ENCODE measurements around the gene HCRTR1.

The HCRTR1 gene

DNA sequence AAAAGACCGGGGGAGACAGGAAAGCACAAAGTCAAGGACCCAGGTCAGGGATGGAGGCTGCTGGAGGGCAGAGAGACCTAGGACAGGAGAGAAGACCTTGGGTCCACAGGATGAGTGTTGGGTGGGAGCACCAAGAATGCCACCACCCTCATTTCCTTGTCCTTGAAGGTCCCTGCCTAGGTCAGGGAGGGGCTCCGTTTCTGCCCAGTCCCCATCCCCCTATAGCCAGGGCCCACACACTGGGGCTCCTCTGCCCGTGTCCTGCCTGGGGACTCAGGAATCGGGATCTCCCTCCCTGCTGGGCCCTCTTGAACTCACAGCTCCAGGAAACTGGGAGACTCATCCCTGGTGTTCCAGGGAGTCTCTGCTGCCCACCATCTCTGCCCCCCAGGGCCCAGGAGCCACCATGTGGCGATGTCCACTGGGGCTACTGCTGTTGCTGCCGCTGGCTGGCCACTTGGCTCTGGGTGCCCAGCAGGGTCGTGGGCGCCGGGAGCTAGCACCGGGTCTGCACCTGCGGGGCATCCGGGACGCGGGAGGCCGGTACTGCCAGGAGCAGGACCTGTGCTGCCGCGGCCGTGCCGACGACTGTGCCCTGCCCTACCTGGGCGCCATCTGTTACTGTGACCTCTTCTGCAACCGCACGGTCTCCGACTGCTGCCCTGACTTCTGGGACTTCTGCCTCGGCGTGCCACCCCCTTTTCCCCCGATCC, 40.6 kb upstream of the HCRTR1 start:
- Histone ChIP-seq H3K9me3 (ENCODE audit: control insufficient read depth, insufficient read depth, low read length) (no peaks in the 10 kb centered on the region), H3K9ac (ENCODE audit: low read depth, low read length) (peak overlapping the region; percentile 48; the same call in 1 of the 2 replicates), H3K4me1 (ENCODE audit: insufficient read depth, low read length) (peaks cover 57% of the 10 kb centered on the region), H3K36me3 (ENCODE audit: insufficient read depth, low read length) (no peaks in the 10 kb centered on the region)

DNA sequence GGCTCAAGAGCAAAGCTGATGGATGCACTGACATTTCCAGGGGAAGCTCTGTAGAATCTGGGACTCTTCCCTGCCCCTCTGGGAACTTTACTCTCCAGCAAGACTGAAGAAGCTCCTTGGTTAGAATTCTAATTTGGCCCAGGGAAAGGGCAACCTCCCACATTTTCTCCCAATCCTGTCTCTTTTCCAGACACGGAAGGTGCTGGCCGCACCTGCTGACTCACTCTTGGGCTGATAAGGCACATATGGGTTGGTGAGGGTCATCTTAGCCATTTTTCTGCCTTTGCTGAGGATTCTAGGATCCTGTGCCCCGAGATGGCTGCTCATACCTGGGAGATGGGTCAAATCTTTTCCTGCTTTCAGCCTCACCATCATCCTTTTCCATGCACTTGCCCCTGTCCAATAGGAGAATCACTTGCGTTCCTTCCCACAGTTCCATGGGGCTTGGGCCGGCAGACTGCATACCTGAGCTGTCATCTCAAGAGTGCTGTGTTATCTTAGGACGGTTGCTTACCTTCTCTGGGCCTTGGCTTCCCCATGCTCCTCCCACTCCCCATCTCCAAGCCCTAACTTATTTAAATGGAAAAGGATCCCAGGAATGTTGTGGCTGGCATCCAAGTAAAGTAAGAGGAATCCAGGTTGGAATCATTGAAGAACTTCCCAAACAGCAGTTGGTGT, 39.8 kb upstream of the HCRTR1 start:
- Histone ChIP-seq H3K4me1 (ENCODE audit: insufficient read depth, low read length) (peaks cover 62% of the 10 kb centered on the region), H3K36me3 (ENCODE audit: insufficient read depth, low read length) (no peaks in the 10 kb centered on the region), H3K9ac (ENCODE audit: low read depth, low read length) (no peak overlapping the region), H3K9me3 (ENCODE audit: control insufficient read depth, insufficient read depth, low read length) (no peaks in the 10 kb centered on the region)

DNA sequence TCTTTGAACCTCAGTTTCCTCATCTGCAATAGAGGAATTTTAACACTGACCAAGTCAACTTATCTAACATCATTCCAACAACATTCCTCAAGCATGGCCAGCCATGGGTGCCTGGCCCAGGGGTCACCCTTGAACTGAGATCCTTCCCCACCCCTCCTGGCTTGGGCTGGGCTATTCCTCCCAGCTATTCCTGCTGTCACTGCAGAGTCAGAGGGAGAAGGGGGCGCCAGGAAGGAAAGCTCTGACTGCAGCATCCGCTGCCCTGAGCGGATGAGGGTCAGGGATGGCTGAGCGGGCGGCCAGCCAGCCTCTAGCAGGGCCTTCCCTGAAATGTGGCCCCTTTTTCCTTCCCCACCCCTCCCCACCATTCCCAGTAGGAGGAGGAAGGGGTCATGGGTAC, 38.1 kb upstream of the HCRTR1 start:
- H3K9ac ChIP-seq (ENCODE audit: low read depth, low read length), result peak overlapping the region; percentile 18; the same call in 1 of the 2 replicates
- peaks cover 66% of the 10 kb centered on the region for H3K4me1 ChIP-seq (ENCODE audit: insufficient read depth, low read length)
- no peaks in the 10 kb centered on the region for H3K9me3 ChIP-seq (ENCODE audit: control insufficient read depth, insufficient read depth, low read length)
- no peaks in the 10 kb centered on the region for H3K36me3 ChIP-seq (ENCODE audit: insufficient read depth, low read length)

DNA sequence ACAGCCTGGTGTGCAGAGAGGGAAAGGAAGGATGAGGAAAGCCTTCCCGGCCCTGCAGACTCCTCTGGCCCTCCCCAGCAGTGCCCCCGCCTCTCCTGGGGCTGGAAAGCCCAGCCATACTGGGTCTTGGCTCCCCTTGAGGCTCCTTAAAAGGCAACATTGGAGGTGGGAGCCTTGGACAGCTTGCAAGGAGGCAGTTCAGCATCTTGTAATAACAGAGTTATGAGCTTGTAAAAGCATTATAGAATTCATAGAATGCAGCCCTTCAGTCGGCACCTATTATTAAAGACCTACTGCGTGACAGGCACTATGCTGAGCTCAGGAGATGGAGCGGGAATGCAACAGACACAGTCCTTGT, 37.0 kb upstream of the HCRTR1 start:
- H3K9ac ChIP-seq (ENCODE audit: low read depth, low read length), result no peak overlapping the region
- no peaks in the 10 kb centered on the region for H3K9me3 ChIP-seq (ENCODE audit: control insufficient read depth, insufficient read depth, low read length)
- peaks cover 57% of the 10 kb centered on the region for H3K4me1 ChIP-seq (ENCODE audit: insufficient read depth, low read length)
- H3K36me3 ChIP-seq (ENCODE audit: insufficient read depth, low read length), result no peaks in the 10 kb centered on the region

DNA sequence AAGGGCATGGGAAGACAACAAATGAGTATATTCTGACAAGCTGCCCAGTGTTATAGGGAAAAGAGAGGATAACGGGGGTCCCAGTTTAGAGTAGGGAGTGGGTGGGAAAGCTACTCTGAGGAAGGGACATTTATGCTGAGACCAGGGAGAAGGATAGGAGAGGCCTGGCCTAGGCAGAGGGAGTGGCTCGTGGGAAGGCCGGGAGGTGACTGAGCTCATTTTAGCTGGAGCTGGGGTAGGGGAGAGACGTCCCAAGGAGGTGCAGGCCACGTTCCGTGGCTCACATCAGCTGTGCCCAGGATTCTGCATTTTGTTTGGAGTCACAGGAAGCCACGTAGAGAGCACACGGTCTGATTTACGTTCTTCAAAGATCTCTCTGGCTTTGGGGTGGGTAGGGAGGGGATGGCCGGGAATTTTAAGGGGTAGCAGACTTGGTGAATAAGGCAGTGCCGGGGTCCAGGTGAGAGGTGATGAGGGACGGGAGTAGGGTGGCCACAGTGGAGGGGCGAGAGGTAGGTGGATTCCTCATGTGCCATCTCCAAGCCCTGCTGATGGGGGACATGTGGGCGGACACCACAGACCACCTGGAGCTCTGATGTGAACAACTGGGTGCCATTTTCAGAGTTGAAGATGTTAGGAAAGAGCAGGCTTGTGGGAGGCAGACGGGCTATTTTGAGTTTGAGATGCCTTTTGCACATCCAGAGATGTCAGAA, 36.4 kb upstream of the HCRTR1 start:
- H3K36me3 ChIP-seq (ENCODE audit: insufficient read depth, low read length), result no peaks in the 10 kb centered on the region
- no peak overlapping the region for H3K9ac ChIP-seq (ENCODE audit: low read depth, low read length)
- H3K4me1 ChIP-seq (ENCODE audit: insufficient read depth, low read length), result peaks cover 53% of the 10 kb centered on the region
- no peaks in the 10 kb centered on the region for H3K9me3 ChIP-seq (ENCODE audit: control insufficient read depth, insufficient read depth, low read length)

DNA sequence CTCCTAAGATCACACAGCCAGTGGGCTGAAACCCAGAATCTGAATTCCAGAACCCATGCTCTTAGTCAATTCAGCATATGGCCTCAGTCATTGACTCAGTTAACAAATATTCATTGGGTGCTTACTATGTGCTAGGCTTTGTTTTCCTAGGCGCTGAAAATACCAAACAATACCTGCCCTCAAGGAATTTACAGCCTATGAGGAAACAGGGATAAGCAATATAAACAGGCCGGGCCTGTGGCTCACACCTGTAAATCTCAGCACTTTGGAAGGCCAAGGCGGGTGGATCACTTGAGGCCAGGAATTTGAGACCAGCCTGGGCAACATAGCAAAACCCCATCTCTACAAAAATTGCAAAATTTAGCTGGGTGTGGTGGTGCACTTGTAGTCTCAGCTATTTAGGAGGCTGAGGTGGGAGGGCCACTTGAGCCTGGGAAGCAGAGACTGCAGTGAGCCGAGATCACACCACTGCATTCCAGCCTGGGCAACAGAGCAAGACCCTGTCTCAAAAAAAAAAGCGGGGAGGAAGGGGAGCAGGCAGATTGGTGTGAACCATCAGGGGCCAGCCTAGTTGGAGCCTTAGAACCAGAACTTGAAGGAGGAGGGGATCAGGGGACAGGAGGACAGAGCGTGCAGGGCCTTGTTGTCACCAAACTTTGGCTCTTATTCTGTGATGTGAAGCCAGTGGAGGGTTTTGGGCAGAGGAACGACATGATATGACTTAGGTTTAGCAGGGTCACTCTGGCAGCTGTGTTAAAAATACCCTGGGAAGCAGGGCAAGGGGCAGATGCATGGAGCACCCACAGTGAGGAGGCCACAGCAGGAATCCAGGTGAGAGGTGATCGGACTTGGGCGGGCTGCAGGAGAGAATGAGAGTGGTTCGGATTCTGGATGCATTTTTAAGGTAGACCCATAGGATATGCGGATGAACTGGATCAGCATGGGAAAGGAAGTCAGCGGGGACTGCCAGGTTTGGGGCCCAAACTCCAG, 35.4 kb upstream of the HCRTR1 start:
- Histone ChIP-seq H3K36me3 (ENCODE audit: insufficient read depth, low read length) (no peaks in the 10 kb centered on the region), H3K4me1 (ENCODE audit: insufficient read depth, low read length) (peaks cover 47% of the 10 kb centered on the region), H3K9ac (ENCODE audit: low read depth, low read length) (no peak overlapping the region), H3K9me3 (ENCODE audit: control insufficient read depth, insufficient read depth, low read length) (no peaks in the 10 kb centered on the region)

DNA sequence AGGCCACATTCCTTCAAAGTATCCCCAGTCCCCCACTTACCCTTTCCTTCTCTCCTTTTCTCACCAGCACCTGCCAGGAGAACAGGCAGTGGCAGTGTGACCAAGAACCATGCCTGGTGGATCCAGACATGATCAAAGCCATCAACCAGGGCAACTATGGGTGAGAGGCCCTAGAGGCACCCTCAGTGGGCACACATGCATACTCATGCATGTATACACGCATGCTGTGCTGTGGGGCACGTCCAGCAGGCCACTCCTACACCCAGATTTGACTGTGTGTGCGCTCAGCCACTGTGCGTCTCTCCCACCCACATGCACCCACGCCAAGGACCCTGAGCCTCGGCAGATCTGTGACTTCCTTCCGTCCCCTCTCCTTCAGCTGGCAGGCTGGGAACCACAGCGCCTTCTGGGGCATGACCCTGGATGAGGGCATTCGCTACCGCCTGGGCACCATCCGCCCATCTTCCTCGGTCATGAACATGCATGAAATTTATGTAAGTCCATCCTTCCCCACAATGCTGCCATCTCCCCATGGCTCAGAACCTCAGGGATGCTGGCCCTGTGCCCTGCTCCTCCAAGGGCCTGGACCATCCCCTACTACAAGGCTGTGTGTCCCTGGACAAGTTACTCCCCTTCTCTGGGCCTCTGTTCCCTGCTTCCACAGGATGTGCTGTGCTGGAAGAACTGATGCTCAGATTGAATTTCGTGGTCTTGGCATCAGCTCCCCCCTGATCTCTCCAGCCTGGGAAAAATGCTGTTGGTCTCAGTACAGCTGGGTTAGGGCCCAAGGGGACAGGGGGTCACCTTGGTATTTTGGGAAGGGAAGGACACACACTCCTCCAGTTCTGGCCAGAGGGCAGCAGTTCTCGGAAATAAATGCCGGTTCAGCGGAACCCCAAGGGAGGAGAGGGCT, 34.2 kb upstream of the HCRTR1 start:
- no peak overlapping the region for H3K9ac ChIP-seq (ENCODE audit: low read depth, low read length)
- H3K36me3 ChIP-seq (ENCODE audit: insufficient read depth, low read length), result no peaks in the 10 kb centered on the region
- H3K9me3 ChIP-seq (ENCODE audit: control insufficient read depth, insufficient read depth, low read length), result no peaks in the 10 kb centered on the region
- peaks cover 44% of the 10 kb centered on the region for H3K4me1 ChIP-seq (ENCODE audit: insufficient read depth, low read length)

DNA sequence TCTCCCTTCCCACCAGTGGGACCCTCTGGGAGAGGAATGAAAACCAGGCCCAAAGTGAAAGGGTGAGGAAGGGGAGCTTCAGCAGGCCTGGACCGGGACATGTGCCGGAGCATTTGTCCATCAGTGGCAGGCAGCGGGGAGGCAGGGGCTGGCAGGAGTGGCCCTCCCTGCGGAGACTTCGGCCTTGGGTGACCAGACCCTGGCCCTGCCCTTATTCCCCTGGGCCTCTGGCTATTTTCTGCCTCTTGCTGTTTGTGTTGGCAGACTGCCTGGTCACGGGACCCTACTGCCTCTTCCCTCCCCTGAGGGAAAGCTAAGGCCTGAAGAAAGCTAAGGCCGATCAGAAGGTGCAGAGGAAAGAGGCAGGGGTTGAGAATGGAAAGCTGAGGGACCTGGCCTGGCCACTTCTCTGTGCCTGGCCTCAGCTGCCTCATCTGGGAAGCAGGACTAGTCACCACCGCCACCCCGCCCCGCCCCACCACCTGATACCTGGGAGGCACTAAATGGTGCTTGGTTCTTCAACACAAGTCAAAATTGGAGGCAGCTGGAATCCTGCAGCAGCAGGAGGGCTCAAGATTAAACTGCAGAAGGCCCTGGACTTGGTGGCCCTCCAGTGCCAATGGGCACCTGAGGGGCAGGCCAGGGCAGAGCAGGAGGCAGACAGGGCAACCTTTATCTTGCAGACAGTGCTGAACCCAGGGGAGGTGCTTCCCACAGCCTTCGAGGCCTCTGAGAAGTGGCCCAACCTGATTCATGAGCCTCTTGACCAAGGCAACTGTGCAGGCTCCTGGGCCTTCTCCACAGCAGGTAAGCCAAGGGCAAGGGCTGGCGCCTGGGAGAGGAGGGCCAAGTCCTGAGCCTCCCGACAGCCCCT, 33.3 kb upstream of the HCRTR1 start:
- Histone ChIP-seq H3K4me1 (ENCODE audit: insufficient read depth, low read length) (peaks cover 43% of the 10 kb centered on the region), H3K9me3 (ENCODE audit: control insufficient read depth, insufficient read depth, low read length) (no peaks in the 10 kb centered on the region), H3K9ac (ENCODE audit: low read depth, low read length) (no peak overlapping the region), H3K36me3 (ENCODE audit: insufficient read depth, low read length) (no peaks in the 10 kb centered on the region)

DNA sequence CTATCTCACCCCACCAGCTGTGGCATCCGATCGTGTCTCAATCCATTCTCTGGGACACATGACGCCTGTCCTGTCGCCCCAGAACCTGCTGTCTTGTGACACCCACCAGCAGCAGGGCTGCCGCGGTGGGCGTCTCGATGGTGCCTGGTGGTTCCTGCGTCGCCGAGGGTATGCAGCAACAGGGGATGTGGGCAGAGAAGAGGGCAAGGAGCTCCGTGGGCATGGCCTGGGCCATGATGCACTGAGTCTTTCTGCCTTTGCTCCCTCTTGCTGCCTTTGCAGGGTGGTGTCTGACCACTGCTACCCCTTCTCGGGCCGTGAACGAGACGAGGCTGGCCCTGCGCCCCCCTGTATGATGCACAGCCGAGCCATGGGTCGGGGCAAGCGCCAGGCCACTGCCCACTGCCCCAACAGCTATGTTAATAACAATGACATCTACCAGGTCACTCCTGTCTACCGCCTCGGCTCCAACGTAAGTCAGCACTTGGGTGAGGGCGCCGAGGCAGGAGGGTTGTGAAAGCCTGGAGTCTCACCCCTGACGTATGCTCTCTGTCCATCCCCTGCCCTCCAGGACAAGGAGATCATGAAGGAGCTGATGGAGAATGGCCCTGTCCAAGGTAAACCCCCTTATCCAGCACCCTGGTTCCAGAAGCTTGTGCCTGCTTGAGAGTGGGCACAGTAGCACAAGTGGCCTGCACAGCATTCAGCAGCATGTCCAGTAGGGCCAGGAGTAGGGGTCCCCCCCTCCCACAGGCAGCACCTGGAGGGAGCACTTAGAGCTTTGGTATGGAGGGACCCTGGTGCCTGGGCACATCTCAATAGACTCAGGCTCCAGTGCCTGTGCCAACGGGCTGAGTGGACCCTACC, 32.4 kb upstream of the HCRTR1 start:
- no peak overlapping the region for H3K9ac ChIP-seq (ENCODE audit: low read depth, low read length)
- H3K4me1 ChIP-seq (ENCODE audit: insufficient read depth, low read length), result peaks cover 35% of the 10 kb centered on the region
- no peaks in the 10 kb centered on the region for H3K9me3 ChIP-seq (ENCODE audit: control insufficient read depth, insufficient read depth, low read length)
- H3K36me3 ChIP-seq (ENCODE audit: insufficient read depth, low read length), result no peaks in the 10 kb centered on the region

DNA sequence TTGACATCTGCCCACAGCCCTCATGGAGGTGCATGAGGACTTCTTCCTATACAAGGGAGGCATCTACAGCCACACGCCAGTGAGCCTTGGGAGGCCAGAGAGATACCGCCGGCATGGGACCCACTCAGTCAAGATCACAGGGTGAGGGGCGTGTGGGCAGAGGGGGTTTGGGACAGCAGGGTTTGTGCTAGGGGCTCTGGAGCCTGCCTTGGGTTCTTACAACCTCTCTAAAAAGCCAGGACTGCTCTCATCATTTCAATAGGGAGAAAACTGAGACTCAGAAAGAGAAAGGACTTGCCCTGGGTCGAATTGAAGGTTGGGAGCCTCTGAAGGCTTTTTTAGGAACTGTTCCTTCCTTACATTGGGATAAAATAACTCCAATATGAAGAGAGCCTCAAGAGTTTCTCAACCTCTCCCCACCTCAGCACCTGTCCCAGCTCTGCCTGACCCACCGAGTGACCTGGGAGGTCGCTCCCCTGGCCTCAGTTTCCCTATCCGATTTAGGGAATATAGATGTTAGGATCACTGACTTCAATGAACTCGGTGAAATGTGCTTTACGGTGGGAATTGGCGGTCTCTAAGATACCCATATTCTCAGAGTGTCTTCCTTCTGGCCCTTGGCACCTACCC, 31.6 kb upstream of the HCRTR1 start:
- Histone ChIP-seq H3K36me3 (ENCODE audit: insufficient read depth, low read length) (no peaks in the 10 kb centered on the region), H3K4me1 (ENCODE audit: insufficient read depth, low read length) (peaks cover 28% of the 10 kb centered on the region), H3K9me3 (ENCODE audit: control insufficient read depth, insufficient read depth, low read length) (no peaks in the 10 kb centered on the region), H3K9ac (ENCODE audit: low read depth, low read length) (no peak overlapping the region)

DNA sequence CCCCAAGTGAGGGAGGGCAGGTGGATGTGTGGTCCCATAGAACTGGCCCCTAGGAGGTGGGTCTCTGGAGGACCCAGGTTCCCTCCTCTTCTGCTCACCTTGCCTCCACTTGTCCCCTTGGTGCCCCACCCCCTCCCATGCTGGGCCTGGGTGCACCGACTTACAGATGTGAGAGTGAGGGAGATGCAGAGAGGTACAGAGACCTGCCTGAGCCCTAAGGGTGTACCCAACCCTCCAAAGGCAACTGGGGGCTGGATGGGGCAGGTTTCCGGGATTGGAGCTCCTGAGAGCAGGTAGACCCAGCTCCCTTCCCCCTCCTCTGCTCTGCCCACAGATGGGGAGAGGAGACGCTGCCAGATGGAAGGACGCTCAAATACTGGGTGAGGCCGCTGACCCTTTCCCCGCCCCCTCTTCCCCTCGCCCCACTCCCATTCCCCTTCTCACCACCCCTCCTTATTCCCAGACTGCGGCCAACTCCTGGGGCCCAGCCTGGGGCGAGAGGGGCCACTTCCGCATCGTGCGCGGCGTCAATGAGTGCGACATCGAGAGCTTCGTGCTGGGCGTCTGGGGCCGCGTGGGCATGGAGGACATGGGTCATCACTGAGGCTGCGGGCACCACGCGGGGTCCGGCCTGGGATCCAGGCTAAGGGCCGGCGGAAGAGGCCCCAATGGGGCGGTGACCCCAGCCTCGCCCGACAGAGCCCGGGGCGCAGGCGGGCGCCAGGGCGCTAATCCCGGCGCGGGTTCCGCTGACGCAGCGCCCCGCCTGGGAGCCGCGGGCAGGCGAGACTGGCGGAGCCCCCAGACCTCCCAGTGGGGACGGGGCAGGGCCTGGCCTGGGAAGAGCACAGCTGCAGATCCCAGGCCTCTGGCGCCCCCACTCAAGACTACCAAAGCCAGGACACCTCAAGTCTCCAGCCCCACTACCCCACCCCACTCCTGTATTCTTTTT, 30.8 kb upstream of the HCRTR1 start:
- Histone ChIP-seq H3K4me1 (ENCODE audit: insufficient read depth, low read length) (peaks cover 21% of the 10 kb centered on the region), H3K9me3 (ENCODE audit: control insufficient read depth, insufficient read depth, low read length) (no peaks in the 10 kb centered on the region), H3K9ac (ENCODE audit: low read depth, low read length) (no peak overlapping the region), H3K36me3 (ENCODE audit: insufficient read depth, low read length) (no peaks in the 10 kb centered on the region)

Measured in ES-I3 (cell line).